Caki2 (cell line): ENCODE data around the gene EDEM1. TPM values are rescaled to one million over a fixed set of nuclear protein-coding genes. Genes with fewer than 3 reads are reported as not detected.

Experiments used
- DNase-seq: peaks from one replicate; pipeline ENCODE4 v3.0.0-alpha.2; 2015; ENCODE audit warnings: low read depth
- in situ Hi-C: cut with HindIII; loops from 2 replicates; pipeline ENCODE4 v1.10.0; 2016; ENCODE audit warnings: low sequenced_read_pairs, low pct_unique_long_range_greater_than_20kb, mixed read lengths
- total RNA-seq: library from RNA; depleted of rRNA; stranded (reverse); fragments of >200 nt; shearing (Covaris generic); gene quantifications from 2 replicates; pipeline ENCODE4 v1.2.3, GENCODE V29; 2014; ENCODE audit warnings: low replicate concordance

Gene EDEM1
- total RNA-seq, 1 experiment from 2014 or later = 15.9 TPM

- DNase-seq = peak; percentile 56
- in situ Hi-C loops = no loop called here
Measured at GRCh38 chr3:5194801-5195509, 7.4 kb downstream of the EDEM1 start.

GRCh38 chr3:5195605-5196004, 8.1 kb downstream of the EDEM1 start:
- in situ Hi-C loops = no loop called here
- DNase-seq = no peak

GRCh38 chr3:5197022-5197421, 9.5 kb downstream of the EDEM1 start:
- in situ Hi-C loops = no loop called here
- no peak for DNase-seq

GRCh38 chr3:5197470-5198312, 10.2 kb downstream of the EDEM1 start:
- in situ Hi-C loops = no loop called here
- DNase-seq = no peak

GRCh38 chr3:5198313-5198677, 10.8 kb downstream of the EDEM1 start:
- in situ Hi-C loops = no loop called here
- DNase-seq = no peak

GRCh38 chr3:5198986-5199731, 11.7 kb downstream of the EDEM1 start:
- in situ Hi-C loops = no loop called here
- DNase-seq = no peak

- no peak for DNase-seq
Measured at GRCh38 chr3:5201536-5201935, 14.0 kb downstream of the EDEM1 start.

GRCh38 chr3:5202222-5202621, 14.7 kb downstream of the EDEM1 start:
- in situ Hi-C loops = no loop called here
- no peak for DNase-seq

More at GRCh38 chr3:5201536-5201935, 14.0 kb downstream of the EDEM1 start:
- in situ Hi-C loops = no loop called here

GRCh38 chr3:5205165-5205941, 17.8 kb downstream of the EDEM1 start:
- in situ Hi-C loops = no loop called here
- DNase-seq = no peak

GRCh38 chr3:5210926-5211325, 23.4 kb downstream of the EDEM1 start:
- in situ Hi-C loops = no loop called here
- no peak for DNase-seq

GRCh38 chr3:5212628-5213573, 25.4 kb downstream of the EDEM1 start:
- in situ Hi-C loops = no loop called here
- DNase-seq = no peak

- in situ Hi-C loops = no loop called here
- no peak for DNase-seq
Measured at GRCh38 chr3:5213574-5213966, 26.1 kb downstream of the EDEM1 start.

- no peak for DNase-seq
- in situ Hi-C loops = no loop called here
Measured at GRCh38 chr3:5214352-5214751, 26.8 kb downstream of the EDEM1 start.

GRCh38 chr3:5217824-5218595, 30.5 kb downstream of the EDEM1 start:
- in situ Hi-C loops = no loop called here
- DNase-seq = no peak

GRCh38 chr3:5218815-5219214, 31.3 kb downstream of the EDEM1 start:
- in situ Hi-C loops = no loop called here
- no peak for DNase-seq

GRCh38 chr3:5219216-5219615, 31.7 kb downstream of the EDEM1 start:
- in situ Hi-C loops = no loop called here
- no peak for DNase-seq

GRCh38 chr3:5220193-5220592, 32.7 kb downstream of the EDEM1 start:
- DNase-seq = no peak
- in situ Hi-C loops = no loop called here
